A549 (cell line): ENCODE measurements around the gene R3HDM2.

Source experiments
- CEBPB ChIP-seq, 2 experiments: fragments of >200 bp in 1 of 2; sonication (Bioruptor Twin) in 1 of 2; formaldehyde crosslinking in 1 of 2; IDR thresholded peaks; 2 replicates each; pipeline ENCODE4 v1.6.1; 2012 to 2016
- HOXA7 ChIP-seq: fragments of 250-450 bp; sonication (Bioruptor Pico); IDR thresholded peaks from 2 replicates; pipeline ENCODE4 v1.5.0; 2020; ENCODE audit warnings: mild to moderate bottlenecking, moderate library complexity
- JUN ChIP-seq, 2 experiments: fragments of >200 bp; sonication (Bioruptor Twin); formaldehyde crosslinking; IDR thresholded peaks; 2 replicates in 1 of 2; 3 replicates in 1 of 2; pipeline ENCODE4 v1.6.1; 2016 to 2017
- MAFK ChIP-seq: fragments of 450-650 bp; IDR thresholded peaks from 2 replicates; pipeline ENCODE4 v1.6.1; 2014; ENCODE audit not compliant: partially characterized antibody
- RAD21 ChIP-seq, 2 experiments: fragments of >200 bp in 1 of 2; sonication (Bioruptor Twin) in 1 of 2; formaldehyde crosslinking in 1 of 2; IDR thresholded peaks in 1 of 2; conservative IDR thresholded peaks in 1 of 2; 2 replicates in 1 of 2; 3 replicates in 1 of 2; pipeline ENCODE4 v1.6.1; 2012 to 2018; ENCODE audit warnings: inconsistent platforms in 1 of 2
- RFX5 ChIP-seq: fragments of 450-650 bp; IDR thresholded peaks from 2 replicates; pipeline ENCODE4 v1.7.1; 2014; ENCODE audit warnings: antibody characterized with exemption, mild to moderate bottlenecking, moderate library complexity
- TP53 ChIP-seq: fragments of 250-450 bp; sonication (Bioruptor Pico); IDR thresholded peaks from 2 replicates; pipeline ENCODE4 v1.5.0; 2021; ENCODE audit warnings: mild to moderate bottlenecking, moderate library complexity
- TF ChIP-seq, protein P1 (sequence below): fragments of 200-600 bp; sonication (generic); IDR thresholded peaks from 2 replicates; pipeline ENCODE4 v1.6.1; 2016; ENCODE audit warnings: antibody characterized with exemption, mild to moderate bottlenecking, moderate library complexity
- TF ChIP-seq, protein P2 (sequence below): fragments of 150-350 bp; IDR thresholded peaks from 2 replicates; pipeline ENCODE4 v1.6.1; 2014; ENCODE audit warnings: low read depth, mild to moderate bottlenecking, low read length
- TF ChIP-seq, protein P3 (sequence below): fragments of >200 bp; sonication (Bioruptor Twin); formaldehyde crosslinking; IDR thresholded peaks from 3 replicates; pipeline ENCODE4 v1.5.1; 2016
- TF ChIP-seq, protein P4 (sequence below): IDR thresholded peaks from 2 replicates; pipeline ENCODE4 v1.6.1; 2012

DNA sequence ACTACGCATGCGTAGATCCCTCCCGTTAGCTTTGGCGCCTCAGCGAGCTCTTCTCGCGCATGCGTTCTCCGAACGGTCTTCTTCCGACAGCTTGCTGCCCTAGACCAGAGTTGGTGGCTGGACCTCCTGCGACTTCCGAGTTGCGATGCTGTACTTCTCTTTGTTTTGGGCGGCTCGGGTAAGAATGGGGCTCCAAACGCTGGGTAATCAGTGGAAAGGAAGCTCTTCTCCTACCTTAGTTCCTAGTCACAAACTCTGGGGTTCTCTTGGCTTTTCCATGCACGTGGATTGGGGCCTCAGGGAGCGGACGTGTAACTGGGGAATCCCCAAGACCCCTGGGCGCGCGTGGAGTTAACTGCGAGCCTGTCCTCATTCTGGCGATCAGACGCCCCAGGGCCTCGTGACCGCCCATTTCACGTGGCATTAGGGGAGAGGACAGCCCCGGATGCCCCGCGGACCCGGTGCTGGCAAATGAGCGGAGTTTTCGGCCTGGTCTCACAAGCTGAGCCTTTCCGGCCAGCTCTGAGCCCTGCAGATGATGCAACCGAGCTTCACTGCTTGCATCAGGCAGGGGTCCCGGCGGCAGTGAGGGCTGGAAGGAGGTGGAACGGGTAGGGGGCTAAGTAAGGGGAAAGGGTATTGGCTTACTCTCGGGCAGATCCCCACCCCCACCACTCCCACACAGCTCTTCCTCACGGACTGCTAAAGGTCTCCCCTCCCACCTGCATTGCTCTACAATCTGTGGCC, 201.0 kb downstream of the R3HDM2 start, which contains the start of gene SHMT2:
- TF ChIP-seq, protein P1, sequence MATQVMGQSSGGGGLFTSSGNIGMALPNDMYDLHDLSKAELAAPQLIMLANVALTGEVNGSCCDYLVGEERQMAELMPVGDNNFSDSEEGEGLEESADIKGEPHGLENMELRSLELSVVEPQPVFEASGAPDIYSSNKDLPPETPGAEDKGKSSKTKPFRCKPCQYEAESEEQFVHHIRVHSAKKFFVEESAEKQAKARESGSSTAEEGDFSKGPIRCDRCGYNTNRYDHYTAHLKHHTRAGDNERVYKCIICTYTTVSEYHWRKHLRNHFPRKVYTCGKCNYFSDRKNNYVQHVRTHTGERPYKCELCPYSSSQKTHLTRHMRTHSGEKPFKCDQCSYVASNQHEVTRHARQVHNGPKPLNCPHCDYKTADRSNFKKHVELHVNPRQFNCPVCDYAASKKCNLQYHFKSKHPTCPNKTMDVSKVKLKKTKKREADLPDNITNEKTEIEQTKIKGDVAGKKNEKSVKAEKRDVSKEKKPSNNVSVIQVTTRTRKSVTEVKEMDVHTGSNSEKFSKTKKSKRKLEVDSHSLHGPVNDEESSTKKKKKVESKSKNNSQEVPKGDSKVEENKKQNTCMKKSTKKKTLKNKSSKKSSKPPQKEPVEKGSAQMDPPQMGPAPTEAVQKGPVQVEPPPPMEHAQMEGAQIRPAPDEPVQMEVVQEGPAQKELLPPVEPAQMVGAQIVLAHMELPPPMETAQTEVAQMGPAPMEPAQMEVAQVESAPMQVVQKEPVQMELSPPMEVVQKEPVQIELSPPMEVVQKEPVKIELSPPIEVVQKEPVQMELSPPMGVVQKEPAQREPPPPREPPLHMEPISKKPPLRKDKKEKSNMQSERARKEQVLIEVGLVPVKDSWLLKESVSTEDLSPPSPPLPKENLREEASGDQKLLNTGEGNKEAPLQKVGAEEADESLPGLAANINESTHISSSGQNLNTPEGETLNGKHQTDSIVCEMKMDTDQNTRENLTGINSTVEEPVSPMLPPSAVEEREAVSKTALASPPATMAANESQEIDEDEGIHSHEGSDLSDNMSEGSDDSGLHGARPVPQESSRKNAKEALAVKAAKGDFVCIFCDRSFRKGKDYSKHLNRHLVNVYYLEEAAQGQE: no peak
- TF ChIP-seq HOXA7 (CRISPR knock-in tag) (no peak), RAD21 (conservative IDR thresholded peaks at IDR 0.05 in 1 of 2, IDR thresholded peaks at IDR 0.05 in 1 of 2) (no peak), TP53 (CRISPR knock-in tag) (no peak), MAFK (no peak), RFX5 (no peak), JUN (IDR thresholded peaks at IDR 0.05) (peak in 1 of 2 experiments; percentile 60; a peak in 2 of 5 replicates), CEBPB (IDR thresholded peaks at IDR 0.05) (no peak)
- TF ChIP-seq, protein P2, sequence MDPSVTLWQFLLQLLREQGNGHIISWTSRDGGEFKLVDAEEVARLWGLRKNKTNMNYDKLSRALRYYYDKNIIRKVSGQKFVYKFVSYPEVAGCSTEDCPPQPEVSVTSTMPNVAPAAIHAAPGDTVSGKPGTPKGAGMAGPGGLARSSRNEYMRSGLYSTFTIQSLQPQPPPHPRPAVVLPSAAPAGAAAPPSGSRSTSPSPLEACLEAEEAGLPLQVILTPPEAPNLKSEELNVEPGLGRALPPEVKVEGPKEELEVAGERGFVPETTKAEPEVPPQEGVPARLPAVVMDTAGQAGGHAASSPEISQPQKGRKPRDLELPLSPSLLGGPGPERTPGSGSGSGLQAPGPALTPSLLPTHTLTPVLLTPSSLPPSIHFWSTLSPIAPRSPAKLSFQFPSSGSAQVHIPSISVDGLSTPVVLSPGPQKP: no peak
- TF ChIP-seq, protein P3, sequence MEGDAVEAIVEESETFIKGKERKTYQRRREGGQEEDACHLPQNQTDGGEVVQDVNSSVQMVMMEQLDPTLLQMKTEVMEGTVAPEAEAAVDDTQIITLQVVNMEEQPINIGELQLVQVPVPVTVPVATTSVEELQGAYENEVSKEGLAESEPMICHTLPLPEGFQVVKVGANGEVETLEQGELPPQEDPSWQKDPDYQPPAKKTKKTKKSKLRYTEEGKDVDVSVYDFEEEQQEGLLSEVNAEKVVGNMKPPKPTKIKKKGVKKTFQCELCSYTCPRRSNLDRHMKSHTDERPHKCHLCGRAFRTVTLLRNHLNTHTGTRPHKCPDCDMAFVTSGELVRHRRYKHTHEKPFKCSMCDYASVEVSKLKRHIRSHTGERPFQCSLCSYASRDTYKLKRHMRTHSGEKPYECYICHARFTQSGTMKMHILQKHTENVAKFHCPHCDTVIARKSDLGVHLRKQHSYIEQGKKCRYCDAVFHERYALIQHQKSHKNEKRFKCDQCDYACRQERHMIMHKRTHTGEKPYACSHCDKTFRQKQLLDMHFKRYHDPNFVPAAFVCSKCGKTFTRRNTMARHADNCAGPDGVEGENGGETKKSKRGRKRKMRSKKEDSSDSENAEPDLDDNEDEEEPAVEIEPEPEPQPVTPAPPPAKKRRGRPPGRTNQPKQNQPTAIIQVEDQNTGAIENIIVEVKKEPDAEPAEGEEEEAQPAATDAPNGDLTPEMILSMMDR: no peak
- TF ChIP-seq, protein P4, sequence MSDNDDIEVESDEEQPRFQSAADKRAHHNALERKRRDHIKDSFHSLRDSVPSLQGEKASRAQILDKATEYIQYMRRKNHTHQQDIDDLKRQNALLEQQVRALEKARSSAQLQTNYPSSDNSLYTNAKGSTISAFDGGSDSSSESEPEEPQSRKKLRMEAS: peak; percentile 84
